A673 (cell line): ENCODE data around the gene PPP1R13L.
A peak's percentile ranks its signal among the peaks of the same experiment; 100 is the strongest.

Source experiments
- EZH2 ChIP-seq: fragments of 200-600 bp; sonication (generic); IDR thresholded peaks from 2 replicates; pipeline ENCODE4 v1.6.1; 2017; ENCODE audit warnings: borderline replicate concordance, low read depth, mild to moderate bottlenecking, mixed read lengths, antibody characterized with exemption, low read length; ENCODE audit not compliant: poor library complexity, severe bottlenecking
- TF ChIP-seq, protein P1 (sequence below): fragments of 300-800, 200-600 bp; sonication (generic); conservative IDR thresholded peaks from 2 replicates; pipeline ENCODE4 v1.5.1; 2017; ENCODE audit warnings: low read depth, mild to moderate bottlenecking, antibody characterized with exemption, low read length, moderate library complexity, mixed read lengths

DNA sequence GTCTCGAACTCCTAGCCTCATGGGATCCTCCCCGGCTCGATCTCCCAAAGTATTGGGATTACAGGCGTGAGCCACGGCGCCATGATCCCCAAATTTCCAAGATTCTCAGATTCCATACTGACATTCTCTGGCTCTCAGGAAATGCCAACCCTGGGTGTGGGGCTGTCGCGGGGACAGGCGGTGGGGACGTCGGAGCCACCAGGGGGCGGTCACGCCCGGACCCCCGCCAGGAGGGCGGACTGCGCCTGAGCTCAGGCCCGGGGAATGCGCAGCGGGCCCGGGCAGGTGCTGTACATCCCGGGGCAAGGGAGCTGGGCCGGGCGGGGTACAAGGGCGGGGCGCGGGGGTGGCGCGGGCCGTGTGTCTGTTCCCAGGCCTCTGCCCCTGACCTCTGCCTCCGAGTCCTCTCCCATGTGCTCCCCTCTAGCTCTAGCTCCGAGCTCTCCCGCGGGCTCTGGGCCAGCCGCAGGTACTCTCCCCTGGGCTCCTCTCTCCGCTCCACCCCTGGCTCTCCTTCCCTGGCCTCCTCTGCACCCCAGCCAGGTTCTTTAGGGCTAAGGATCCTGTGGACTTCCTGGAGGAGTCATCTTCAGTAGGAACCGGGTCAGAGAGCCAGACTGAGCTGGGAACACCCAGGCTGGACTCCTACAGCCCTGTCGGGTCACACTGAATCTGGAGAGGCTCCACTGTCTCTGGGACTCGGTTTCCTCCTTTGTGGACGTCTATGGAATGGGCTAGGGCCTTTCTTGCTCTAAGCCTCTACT, 2.4 kb downstream of the PPP1R13L start:
- TF ChIP-seq, protein P1, sequence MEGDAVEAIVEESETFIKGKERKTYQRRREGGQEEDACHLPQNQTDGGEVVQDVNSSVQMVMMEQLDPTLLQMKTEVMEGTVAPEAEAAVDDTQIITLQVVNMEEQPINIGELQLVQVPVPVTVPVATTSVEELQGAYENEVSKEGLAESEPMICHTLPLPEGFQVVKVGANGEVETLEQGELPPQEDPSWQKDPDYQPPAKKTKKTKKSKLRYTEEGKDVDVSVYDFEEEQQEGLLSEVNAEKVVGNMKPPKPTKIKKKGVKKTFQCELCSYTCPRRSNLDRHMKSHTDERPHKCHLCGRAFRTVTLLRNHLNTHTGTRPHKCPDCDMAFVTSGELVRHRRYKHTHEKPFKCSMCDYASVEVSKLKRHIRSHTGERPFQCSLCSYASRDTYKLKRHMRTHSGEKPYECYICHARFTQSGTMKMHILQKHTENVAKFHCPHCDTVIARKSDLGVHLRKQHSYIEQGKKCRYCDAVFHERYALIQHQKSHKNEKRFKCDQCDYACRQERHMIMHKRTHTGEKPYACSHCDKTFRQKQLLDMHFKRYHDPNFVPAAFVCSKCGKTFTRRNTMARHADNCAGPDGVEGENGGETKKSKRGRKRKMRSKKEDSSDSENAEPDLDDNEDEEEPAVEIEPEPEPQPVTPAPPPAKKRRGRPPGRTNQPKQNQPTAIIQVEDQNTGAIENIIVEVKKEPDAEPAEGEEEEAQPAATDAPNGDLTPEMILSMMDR, result peak; percentile 54
- no peak for TF ChIP-seq EZH2
